H1 (cell line): ENCODE results near the gene DDX50. TPM values are rescaled to one million over a fixed set of nuclear protein-coding genes. Genes with fewer than 3 reads are reported as not detected.

Experiments
- CHD7 ChIP-seq: fragments of 300-600 bp; sonication (generic); IDR thresholded peaks from 2 replicates; pipeline ENCODE4 v1.7.1; 2012; ENCODE audit warnings: low read length, moderate library complexity, mild to moderate bottlenecking, inconsistent platforms; ENCODE audit not compliant: insufficient replicate concordance
- POU5F1 ChIP-seq: IDR thresholded peaks from 2 replicates; pipeline ENCODE4 v1.6.1; 2011; ENCODE audit warnings: low read depth, mild to moderate bottlenecking, low read length, moderate library complexity
- polyA plus RNA-seq, 7 experiments: library from polyadenylated mRNA; depleted of rRNA in 3 of 7; stranded (reverse) in 5 of 7; unstranded in 2 of 7; fragments of >200 nt in 5 of 7; fragments of 200-250 nt in 2 of 7; gene quantifications; 1 replicate in 5 of 7; 2 replicates in 1 of 7; 4 replicates in 1 of 7; pipeline versions ENCODE4 v1.2.1 to v1.2.3, GENCODE V29; 2011 to 2013; ENCODE audit warnings: missing spikeins in 2 of 7, mixed read lengths in 2 of 7
- total RNA-seq: library from RNA; stranded (reverse); fragmentation: NEBNext Ultra II Directional; extraction: Animal tissue kit (Norgen Biotek cat#: 25700); gene quantifications from 2 replicates; pipeline ENCODE4 v1.2.1, GENCODE V29; 2021

The DDX50 gene
- total and polyA plus RNA-seq, 2 of the 8 experiments (the other 6 are each of a cell fraction or from before 2014, with no cell fraction given) = 20.0 to 36.5 TPM

DNA sequence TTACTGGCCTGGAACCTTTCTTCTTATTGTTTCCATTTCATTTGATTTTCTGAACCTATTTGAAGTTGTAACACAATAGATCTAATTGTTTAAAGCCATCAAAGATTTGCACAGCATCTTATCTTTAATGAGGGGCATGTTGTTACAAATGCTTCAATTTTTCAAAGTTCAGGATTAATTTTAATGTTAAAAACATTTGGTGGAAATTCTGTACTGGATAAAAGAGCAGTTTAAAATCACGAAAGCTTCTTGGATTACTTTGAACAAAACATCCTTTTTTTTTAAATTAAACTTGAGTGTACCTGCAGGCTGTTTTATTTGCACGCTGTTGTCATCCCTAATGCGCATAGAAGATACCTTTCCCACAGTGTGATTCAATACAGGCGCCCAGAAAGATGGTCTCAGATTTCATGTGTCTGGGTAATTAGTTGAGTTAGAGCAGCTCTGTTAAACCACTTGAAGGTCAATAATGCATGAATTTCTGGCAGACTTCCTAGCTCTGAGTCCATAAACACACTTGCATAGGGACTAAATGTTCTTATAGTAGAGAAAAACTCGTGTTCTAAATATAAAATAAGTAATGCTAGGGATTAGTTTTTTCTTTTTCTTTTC, 29.3 kb upstream of the DDX50 start (continued):
- TF ChIP-seq CHD7 (peak; percentile 14), POU5F1 (peak; percentile 32; the same call in 1 of the 2 replicates)
